Ascending aorta (tissue), 2 donors: ENCODE measurements around the gene ZNF221. TPM values are rescaled to one million over a fixed set of nuclear protein-coding genes. Genes with fewer than 3 reads are reported as not detected.

Source experiments
- DNase-seq, 2 donors: peaks; one replicate each; pipeline ENCODE4 v3.0.0-alpha.2; 2019; ENCODE audit warnings: low spot score in 2 of 2
- H3K27ac ChIP-seq, 2 donors: fragments of 200-600 bp; sonication (generic); one replicate each; pipeline ENCODE4 v1.5.1; 2016 to 2017; ENCODE audit warnings: mild to moderate bottlenecking in 1 of 2
- H3K27me3 ChIP-seq: fragments of 200-600 bp; sonication (generic); one replicate; pipeline ENCODE4 v1.5.1; 2017
- H3K36me3 ChIP-seq, 2 donors: fragments of 200-600 bp; sonication (generic); one replicate each; pipeline ENCODE4 v1.5.1; 2016
- H3K4me1 ChIP-seq, 2 donors: fragments of 200-600 bp; sonication (generic); one replicate each; pipeline ENCODE4 v1.5.1; 2016 to 2017; ENCODE audit warnings: mild to moderate bottlenecking in 1 of 2
- H3K4me3 ChIP-seq, 2 donors: fragments of 200-600 bp; sonication (generic); one replicate each; pipeline ENCODE4 v1.5.1; 2016 to 2017; ENCODE audit warnings: mild to moderate bottlenecking in 1 of 2
- H3K9me3 ChIP-seq, 2 donors: fragments of 200-600 bp; sonication (generic); one replicate each; pipeline ENCODE4 v1.5.1; 2016
- intact Hi-C: fragments of 100-400 bp; cut with DNase I; formaldehyde crosslinking; loops from one replicate; pipeline ENCODE4 v1.15.1; 2023
- total RNA-seq: library from RNA; depleted of rRNA; stranded (reverse); fragments of >200 nt; gene quantifications from one replicate; pipeline ENCODE4 v1.1.0, GENCODE V29; 2016
- TF ChIP-seq, protein P1 (sequence below), 3 experiments: fragments of 200-600 bp in 2 of 3; fragments of 450-650 bp in 1 of 3; sonication (generic) in 2 of 3; IDR thresholded peaks; one replicate each; pipeline ENCODE4 v1.5.1; 2016 to 2019; ENCODE audit warnings: antibody characterized with exemption in 3 of 3, mild to moderate bottlenecking in 1 of 3, moderate library complexity in 1 of 3

The ZNF221 gene
- total RNA-seq, 1 donor from 2014 or later = 2.6 TPM

DNA sequence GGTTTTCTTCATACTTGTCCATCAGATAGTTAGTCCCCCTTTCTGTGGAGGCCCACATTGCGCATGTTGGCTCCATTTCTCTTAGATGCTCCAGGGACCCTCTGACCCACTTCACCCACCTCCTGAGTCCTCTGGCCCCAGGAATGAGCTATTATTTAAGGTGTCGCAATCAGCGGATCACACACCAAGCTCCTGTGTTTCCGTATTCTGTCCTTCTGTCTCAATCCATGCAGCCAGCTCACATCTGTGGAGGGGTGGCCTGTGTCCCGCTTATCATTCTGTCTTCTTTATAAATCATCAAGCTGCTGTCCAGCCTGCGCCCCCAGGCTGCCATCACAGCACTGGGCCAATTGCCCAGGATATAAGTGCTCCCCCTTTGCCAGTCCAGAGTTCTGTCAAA is 56.4 kb downstream of the ZNF221 start:
- intact Hi-C loops = no loop called here
- DNase-seq = no peak
- no peaks in the 10 kb centered on the region for H3K27me3 ChIP-seq
- H3K4me3 ChIP-seq = no peak overlapping the region
- no peak overlapping the region for H3K27ac ChIP-seq
- H3K4me1 ChIP-seq = peaks cover 0 to 6% of the 10 kb centered on the region in 2 donors
- peaks cover 39 to 66% of the 10 kb centered on the region in 2 donors for H3K9me3 ChIP-seq
- TF ChIP-seq, protein P1, sequence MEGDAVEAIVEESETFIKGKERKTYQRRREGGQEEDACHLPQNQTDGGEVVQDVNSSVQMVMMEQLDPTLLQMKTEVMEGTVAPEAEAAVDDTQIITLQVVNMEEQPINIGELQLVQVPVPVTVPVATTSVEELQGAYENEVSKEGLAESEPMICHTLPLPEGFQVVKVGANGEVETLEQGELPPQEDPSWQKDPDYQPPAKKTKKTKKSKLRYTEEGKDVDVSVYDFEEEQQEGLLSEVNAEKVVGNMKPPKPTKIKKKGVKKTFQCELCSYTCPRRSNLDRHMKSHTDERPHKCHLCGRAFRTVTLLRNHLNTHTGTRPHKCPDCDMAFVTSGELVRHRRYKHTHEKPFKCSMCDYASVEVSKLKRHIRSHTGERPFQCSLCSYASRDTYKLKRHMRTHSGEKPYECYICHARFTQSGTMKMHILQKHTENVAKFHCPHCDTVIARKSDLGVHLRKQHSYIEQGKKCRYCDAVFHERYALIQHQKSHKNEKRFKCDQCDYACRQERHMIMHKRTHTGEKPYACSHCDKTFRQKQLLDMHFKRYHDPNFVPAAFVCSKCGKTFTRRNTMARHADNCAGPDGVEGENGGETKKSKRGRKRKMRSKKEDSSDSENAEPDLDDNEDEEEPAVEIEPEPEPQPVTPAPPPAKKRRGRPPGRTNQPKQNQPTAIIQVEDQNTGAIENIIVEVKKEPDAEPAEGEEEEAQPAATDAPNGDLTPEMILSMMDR (IDR thresholded peaks at IDR 0.05) = no peak
- H3K36me3 ChIP-seq = peaks cover 56 to 65% of the 10 kb centered on the region in 2 donors

DNA sequence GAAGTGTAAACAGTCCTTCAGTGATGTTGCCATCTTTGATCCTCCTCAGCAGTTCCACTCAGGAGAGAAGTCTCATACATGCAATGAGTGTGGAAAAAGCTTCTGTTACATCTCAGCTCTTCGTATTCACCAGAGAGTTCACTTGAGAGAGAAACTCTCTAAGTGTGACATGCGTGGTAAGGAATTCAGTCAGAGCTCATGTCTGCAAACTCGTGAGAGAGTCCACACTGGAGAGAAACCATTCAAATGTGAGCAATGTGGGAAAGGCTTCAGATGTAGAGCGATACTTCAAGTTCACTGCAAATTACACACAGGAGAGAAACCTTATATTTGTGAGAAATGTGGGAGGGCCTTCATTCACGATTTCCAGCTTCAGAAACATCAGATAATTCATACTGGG is 59.4 kb downstream of the ZNF221 start:
- no peaks in the 10 kb centered on the region for H3K4me1 ChIP-seq
- H3K27me3 ChIP-seq = no peaks in the 10 kb centered on the region
- TF ChIP-seq, protein P1 (IDR thresholded peaks at IDR 0.05) = no peak
- intact Hi-C loops = no loop called here
- no peak for DNase-seq
- H3K9me3 ChIP-seq = peaks cover 47 to 90% of the 10 kb centered on the region in 2 donors
- no peak overlapping the region for H3K4me3 ChIP-seq
- peaks cover 56 to 74% of the 10 kb centered on the region in 2 donors for H3K36me3 ChIP-seq
- no peak overlapping the region for H3K27ac ChIP-seq

Other genes starting within 250 kb of the ZNF221 start
- gene IRGC, start 235.2 kb upstream of the ZNF221 start, total RNA-seq = not detected
- gene SMG9, start 196.3 kb upstream of the ZNF221 start, total RNA-seq = 126 TPM
- gene KCNN4, start 170.3 kb upstream of the ZNF221 start, total RNA-seq = 2.3 TPM
- not detected for gene LYPD5, start 148.8 kb upstream of the ZNF221 start, total RNA-seq
- gene ZNF283, start 123.9 kb upstream of the ZNF221 start, total RNA-seq = not detected
- gene ZNF404, start 67.3 kb upstream of the ZNF221 start, total RNA-seq = not detected
- gene ZNF45, start 15.9 kb upstream of the ZNF221 start, total RNA-seq = 6.5 TPM
- not detected for gene ZNF155, start 33.0 kb downstream of the ZNF221 start, total RNA-seq
- gene ZNF230, start 51.7 kb downstream of the ZNF221 start, total RNA-seq = 0.32 TPM
- 0.43 TPM for gene ZNF222, start 74.2 kb downstream of the ZNF221 start, total RNA-seq
- not detected for gene ZNF223, start 100.8 kb downstream of the ZNF221 start, total RNA-seq
- gene ZNF284, start 120.9 kb downstream of the ZNF221 start, total RNA-seq = 0.21 TPM
- gene ZNF224, start 143.1 kb downstream of the ZNF221 start, total RNA-seq = 119 TPM
- gene ZNF225, start 162.2 kb downstream of the ZNF221 start, total RNA-seq = 3.3 TPM
- gene ZNF234, start 190.3 kb downstream of the ZNF221 start, total RNA-seq = 7.9 TPM
- gene ZNF226, start 213.9 kb downstream of the ZNF221 start, total RNA-seq = 4.7 TPM